Central memory CD8-positive, alpha-beta T cell (primary cell): ENCODE results near the gene MYO3B.

Source experiments
- ATAC-seq: fragments of 150-1000 bp; cut with Tn5 transposase; replicated peaks from 2 replicates; pipeline ENCODE4 v1.10.0; 2022; ENCODE audit warnings: mild to moderate bottlenecking, moderate FRiP score, moderate number of reproducible peaks; ENCODE audit not compliant: poor library complexity, severe bottlenecking; ENCODE audit errors: extremely low read depth
- DNase-seq, 2 donors: peaks; one replicate each; pipeline ENCODE4 v3.0.0; 2021; ENCODE audit warnings: low spot score in 2 of 2
- H3K27ac Mint-ChIP-seq: one replicate; pipeline ENCODE4 v1.8.0; 2022; ENCODE audit warnings: low read depth, mild to moderate bottlenecking, moderate library complexity, mixed read lengths
- H3K27me3 Mint-ChIP-seq: one replicate; pipeline ENCODE4 v1.8.0; 2022; ENCODE audit warnings: mixed read lengths
- H3K36me3 Mint-ChIP-seq: one replicate; pipeline ENCODE4 v1.8.0; 2022; ENCODE audit warnings: mild to moderate bottlenecking, moderate library complexity, mixed read lengths; ENCODE audit not compliant: insufficient read depth
- H3K4me1 Mint-ChIP-seq: one replicate; pipeline ENCODE4 v1.8.0; 2022; ENCODE audit warnings: mixed read lengths
- H3K4me3 Mint-ChIP-seq: one replicate; pipeline ENCODE4 v1.8.0; 2022; ENCODE audit warnings: mild to moderate bottlenecking, moderate library complexity, mixed read lengths
- H3K9me3 Mint-ChIP-seq: one replicate; pipeline ENCODE4 v1.8.0; 2022; ENCODE audit warnings: mixed read lengths

The MYO3B gene

GRCh38 chr2:170292415-170292814, 114.5 kb downstream of the MYO3B start:
- DNase-seq (no peak), ATAC-seq (no peak)
- Mint-ChIP-seq H3K36me3 (no peaks in the 10 kb centered on the region), H3K27me3 (peaks cover 92% of the 10 kb centered on the region), H3K4me3 (no peak overlapping the region), H3K9me3 (peaks cover 9% of the 10 kb centered on the region), H3K27ac (no peak overlapping the region), H3K4me1 (no peaks in the 10 kb centered on the region)

GRCh38 chr2:170297496-170297895, 119.5 kb downstream of the MYO3B start:
- Mint-ChIP-seq H3K4me3 (no peak overlapping the region), H3K27me3 (peaks cover 45% of the 10 kb centered on the region), H3K36me3 (peaks cover 1% of the 10 kb centered on the region), H3K9me3 (no peaks in the 10 kb centered on the region), H3K4me1 (no peaks in the 10 kb centered on the region), H3K27ac (no peak overlapping the region)
- DNase-seq (no peak), ATAC-seq (no peak)

GRCh38 chr2:170298115-170298514, 120.2 kb downstream of the MYO3B start:
- Mint-ChIP-seq H3K27me3 (peaks cover 39% of the 10 kb centered on the region), H3K36me3 (peaks cover 1% of the 10 kb centered on the region), H3K4me1 (no peaks in the 10 kb centered on the region), H3K4me3 (no peak overlapping the region), H3K27ac (no peak overlapping the region), H3K9me3 (no peaks in the 10 kb centered on the region)
- DNase-seq, result no peak
- ATAC-seq, result no peak

GRCh38 chr2:170298861-170299429, 121.0 kb downstream of the MYO3B start:
- no peak for ATAC-seq
- H3K9me3 Mint-ChIP-seq, result no peaks in the 10 kb centered on the region
- peaks cover 31% of the 10 kb centered on the region for H3K27me3 Mint-ChIP-seq
- no peak overlapping the region for H3K27ac Mint-ChIP-seq
- no peak overlapping the region for H3K4me3 Mint-ChIP-seq
- DNase-seq, result no peak
- H3K36me3 Mint-ChIP-seq, result peaks cover 1% of the 10 kb centered on the region
- H3K4me1 Mint-ChIP-seq, result no peaks in the 10 kb centered on the region

- DNase-seq (no peak), ATAC-seq (no peak)
- Mint-ChIP-seq H3K4me3 (no peak overlapping the region), H3K27ac (no peak overlapping the region), H3K36me3 (peaks cover 1% of the 10 kb centered on the region), H3K9me3 (no peaks in the 10 kb centered on the region), H3K4me1 (no peaks in the 10 kb centered on the region), H3K27me3 (peaks cover 17% of the 10 kb centered on the region)
These were observed 123.0 kb downstream of the MYO3B start for GRCh38 chr2:170300993-170301392.

GRCh38 chr2:170301626-170302025, 123.7 kb downstream of the MYO3B start:
- Mint-ChIP-seq H3K27me3 (peaks cover 11% of the 10 kb centered on the region), H3K27ac (no peak overlapping the region), H3K4me1 (no peaks in the 10 kb centered on the region), H3K9me3 (no peaks in the 10 kb centered on the region), H3K36me3 (peaks cover 1% of the 10 kb centered on the region), H3K4me3 (no peak overlapping the region)
- ATAC-seq, result no peak
- no peak for DNase-seq

- Mint-ChIP-seq H3K4me1 (no peaks in the 10 kb centered on the region), H3K9me3 (no peaks in the 10 kb centered on the region), H3K36me3 (peaks cover 1% of the 10 kb centered on the region), H3K27ac (no peak overlapping the region), H3K27me3 (peaks cover 7% of the 10 kb centered on the region), H3K4me3 (no peak overlapping the region)
- ATAC-seq (no peak), DNase-seq (no peak)
These were observed 127.8 kb downstream of the MYO3B start for GRCh38 chr2:170305711-170306110.

GRCh38 chr2:170306293-170306873, 128.4 kb downstream of the MYO3B start:
- Mint-ChIP-seq H3K36me3 (peaks cover 1% of the 10 kb centered on the region), H3K4me3 (no peak overlapping the region), H3K27me3 (peaks cover 11% of the 10 kb centered on the region), H3K9me3 (no peaks in the 10 kb centered on the region), H3K27ac (no peak overlapping the region), H3K4me1 (no peaks in the 10 kb centered on the region)
- ATAC-seq (no peak), DNase-seq (no peak)

- ATAC-seq, result no peak
- H3K27ac Mint-ChIP-seq, result no peak overlapping the region
- H3K27me3 Mint-ChIP-seq, result peaks cover 18% of the 10 kb centered on the region
- DNase-seq, result no peak
- no peaks in the 10 kb centered on the region for H3K9me3 Mint-ChIP-seq
- no peak overlapping the region for H3K4me3 Mint-ChIP-seq
- peaks cover 1% of the 10 kb centered on the region for H3K36me3 Mint-ChIP-seq
- H3K4me1 Mint-ChIP-seq, result no peaks in the 10 kb centered on the region
These were observed 129.1 kb downstream of the MYO3B start for GRCh38 chr2:170307052-170307451.

- H3K36me3 Mint-ChIP-seq, result no peaks in the 10 kb centered on the region
- ATAC-seq, result no peak
- DNase-seq, result no peak
These were observed 129.8 kb downstream of the MYO3B start for GRCh38 chr2:170307555-170308351.

GRCh38 chr2:170310876-170311502, 133.0 kb downstream of the MYO3B start:
- Mint-ChIP-seq H3K4me3 (no peak overlapping the region), H3K9me3 (no peaks in the 10 kb centered on the region), H3K27ac (no peak overlapping the region), H3K4me1 (no peaks in the 10 kb centered on the region), H3K36me3 (no peaks in the 10 kb centered on the region), H3K27me3 (peaks cover 43% of the 10 kb centered on the region)
- DNase-seq (no peak), ATAC-seq (no peak)

More at GRCh38 chr2:170307555-170308351, 129.8 kb downstream of the MYO3B start:
- Mint-ChIP-seq H3K9me3 (no peaks in the 10 kb centered on the region), H3K27me3 (peaks cover 24% of the 10 kb centered on the region), H3K4me1 (no peaks in the 10 kb centered on the region), H3K27ac (no peak overlapping the region), H3K4me3 (no peak overlapping the region)

- Mint-ChIP-seq H3K27ac (no peak overlapping the region), H3K9me3 (no peaks in the 10 kb centered on the region), H3K4me1 (no peaks in the 10 kb centered on the region), H3K36me3 (no peaks in the 10 kb centered on the region), H3K4me3 (no peak overlapping the region), H3K27me3 (peaks cover 60% of the 10 kb centered on the region)
- ATAC-seq (no peak), DNase-seq (no peak)
These were observed 135.5 kb downstream of the MYO3B start for GRCh38 chr2:170313347-170313991.
